ENCODE results near the gene CD86. TPM values are rescaled to one million over a fixed set of nuclear protein-coding genes. Genes with fewer than 3 reads are reported as not detected.

Gene CD86
- total RNA-seq, 1 experiment from 2014 or later: not detected

DNA sequence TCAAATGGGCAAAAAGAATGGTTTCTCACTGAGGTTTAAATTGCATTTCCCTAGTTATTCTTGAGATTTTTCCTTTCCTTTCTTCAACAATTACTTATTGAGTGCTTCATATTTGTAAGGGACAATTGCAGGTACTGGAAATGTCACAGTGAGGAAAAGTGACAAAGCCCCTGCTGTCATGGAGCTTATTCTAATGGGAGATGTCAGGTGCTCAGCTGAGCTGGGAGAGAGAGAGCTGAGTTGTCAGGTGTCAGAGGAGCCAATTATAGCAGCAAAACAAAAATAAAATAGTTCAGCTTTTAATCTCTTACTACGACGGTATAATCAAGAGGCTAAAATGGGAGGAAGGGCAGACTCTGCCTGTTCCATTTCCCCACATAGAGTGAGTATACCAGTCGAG, 42.0 kb downstream of the CD86 start:
- Histone ChIP-seq H3K36me3 (ENCODE audit: control insufficient read depth, insufficient read depth, low read length) (no peaks in the 10 kb centered on the region), H3K4me1 (ENCODE audit: control insufficient read depth, insufficient read depth, low read length) (no peaks in the 10 kb centered on the region), H3K4me3 (ENCODE audit: low read depth in 2 of 2, low read length in 2 of 2) (no peak overlapping the region), H3K27me3 (ENCODE audit: control insufficient read depth, insufficient read depth, low read length) (peaks cover 14% of the 10 kb centered on the region), H3K27ac (ENCODE audit: low read length) (no peak overlapping the region), H3K9me3 (ENCODE audit: control insufficient read depth, insufficient read depth, low read depth, low read length) (no peaks in the 10 kb centered on the region)
- no peak for DNase-seq (ENCODE audit: low read depth, low spot score)
- ATAC-seq: no peak
- in situ Hi-C loops (cut with HindIII; ENCODE audit: low pct_unique_long_range_greater_than_20kb, low sequenced_read_pairs): no loop called here
- intact Hi-C loops (cut with micrococcal nuclease; ENCODE audit: unreplicated experiment): loop anchor here (10.0 kb wide), 1 partner anchor 552 kb away; the partner anchor contains the start of gene POLQ
- TF ChIP-seq SIN3A (IDR thresholded peaks at IDR 0.05; ENCODE audit: borderline replicate concordance, insufficient read depth, low read depth, low read length): no peak
- ChIA-PET CTCF (no interaction called here), POLR2A (no interaction called here)
- BruUV-seq (replicated peaks): no TSS peak

DNA sequence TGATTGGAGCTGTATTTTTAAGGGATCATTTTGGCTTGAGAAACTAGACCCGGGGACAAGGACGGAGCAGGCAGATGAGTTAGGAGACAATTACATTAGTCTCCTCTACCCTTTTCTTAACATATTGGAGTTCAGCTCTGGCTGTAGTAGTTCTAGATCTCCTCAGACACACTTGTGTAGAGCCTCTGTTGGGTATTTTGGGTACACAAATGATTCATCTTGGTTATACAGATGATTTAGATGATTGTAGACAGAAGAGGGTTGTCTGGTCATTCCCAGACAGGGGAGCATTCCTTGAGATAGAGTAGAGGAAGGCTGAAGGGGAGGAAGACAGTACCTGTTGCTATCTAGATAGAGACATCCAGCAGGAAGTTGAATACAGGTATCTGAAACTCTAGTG, 43.4 kb downstream of the CD86 start:
- no peak overlapping the region for H3K4me3 ChIP-seq (ENCODE audit: low read depth in 2 of 2, low read length in 2 of 2)
- H3K9me3 ChIP-seq (ENCODE audit: control insufficient read depth, insufficient read depth, low read depth, low read length): no peaks in the 10 kb centered on the region
- ChIA-PET CTCF (no interaction called here), POLR2A (no interaction called here)
- BruUV-seq (replicated peaks): no TSS peak
- no peak overlapping the region for H3K27ac ChIP-seq (ENCODE audit: low read length)
- no peak for ATAC-seq
- intact Hi-C loops (cut with micrococcal nuclease; ENCODE audit: unreplicated experiment) (loop anchor here (10.0 kb wide), 1 partner anchor 554 kb away; the partner anchor contains the start of gene POLQ), in situ Hi-C loops (cut with HindIII; ENCODE audit: low pct_unique_long_range_greater_than_20kb, low sequenced_read_pairs) (no loop called here)
- H3K4me1 ChIP-seq (ENCODE audit: control insufficient read depth, insufficient read depth, low read length): no peaks in the 10 kb centered on the region
- TF ChIP-seq POLR2AphosphoS5 (IDR thresholded peaks at IDR 0.05; ENCODE audit: low read depth, low read length) (no peak), SIN3A (IDR thresholded peaks at IDR 0.05; ENCODE audit: borderline replicate concordance, insufficient read depth, low read depth, low read length) (no peak), TCF7L2 (IDR thresholded peaks at IDR 0.05; ENCODE audit: low read depth, low read length) (no peak)
- TF ChIP-seq, protein P1, sequence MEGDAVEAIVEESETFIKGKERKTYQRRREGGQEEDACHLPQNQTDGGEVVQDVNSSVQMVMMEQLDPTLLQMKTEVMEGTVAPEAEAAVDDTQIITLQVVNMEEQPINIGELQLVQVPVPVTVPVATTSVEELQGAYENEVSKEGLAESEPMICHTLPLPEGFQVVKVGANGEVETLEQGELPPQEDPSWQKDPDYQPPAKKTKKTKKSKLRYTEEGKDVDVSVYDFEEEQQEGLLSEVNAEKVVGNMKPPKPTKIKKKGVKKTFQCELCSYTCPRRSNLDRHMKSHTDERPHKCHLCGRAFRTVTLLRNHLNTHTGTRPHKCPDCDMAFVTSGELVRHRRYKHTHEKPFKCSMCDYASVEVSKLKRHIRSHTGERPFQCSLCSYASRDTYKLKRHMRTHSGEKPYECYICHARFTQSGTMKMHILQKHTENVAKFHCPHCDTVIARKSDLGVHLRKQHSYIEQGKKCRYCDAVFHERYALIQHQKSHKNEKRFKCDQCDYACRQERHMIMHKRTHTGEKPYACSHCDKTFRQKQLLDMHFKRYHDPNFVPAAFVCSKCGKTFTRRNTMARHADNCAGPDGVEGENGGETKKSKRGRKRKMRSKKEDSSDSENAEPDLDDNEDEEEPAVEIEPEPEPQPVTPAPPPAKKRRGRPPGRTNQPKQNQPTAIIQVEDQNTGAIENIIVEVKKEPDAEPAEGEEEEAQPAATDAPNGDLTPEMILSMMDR (IDR thresholded peaks at IDR 0.05): no peak
- TF ChIP-seq, protein P2, sequence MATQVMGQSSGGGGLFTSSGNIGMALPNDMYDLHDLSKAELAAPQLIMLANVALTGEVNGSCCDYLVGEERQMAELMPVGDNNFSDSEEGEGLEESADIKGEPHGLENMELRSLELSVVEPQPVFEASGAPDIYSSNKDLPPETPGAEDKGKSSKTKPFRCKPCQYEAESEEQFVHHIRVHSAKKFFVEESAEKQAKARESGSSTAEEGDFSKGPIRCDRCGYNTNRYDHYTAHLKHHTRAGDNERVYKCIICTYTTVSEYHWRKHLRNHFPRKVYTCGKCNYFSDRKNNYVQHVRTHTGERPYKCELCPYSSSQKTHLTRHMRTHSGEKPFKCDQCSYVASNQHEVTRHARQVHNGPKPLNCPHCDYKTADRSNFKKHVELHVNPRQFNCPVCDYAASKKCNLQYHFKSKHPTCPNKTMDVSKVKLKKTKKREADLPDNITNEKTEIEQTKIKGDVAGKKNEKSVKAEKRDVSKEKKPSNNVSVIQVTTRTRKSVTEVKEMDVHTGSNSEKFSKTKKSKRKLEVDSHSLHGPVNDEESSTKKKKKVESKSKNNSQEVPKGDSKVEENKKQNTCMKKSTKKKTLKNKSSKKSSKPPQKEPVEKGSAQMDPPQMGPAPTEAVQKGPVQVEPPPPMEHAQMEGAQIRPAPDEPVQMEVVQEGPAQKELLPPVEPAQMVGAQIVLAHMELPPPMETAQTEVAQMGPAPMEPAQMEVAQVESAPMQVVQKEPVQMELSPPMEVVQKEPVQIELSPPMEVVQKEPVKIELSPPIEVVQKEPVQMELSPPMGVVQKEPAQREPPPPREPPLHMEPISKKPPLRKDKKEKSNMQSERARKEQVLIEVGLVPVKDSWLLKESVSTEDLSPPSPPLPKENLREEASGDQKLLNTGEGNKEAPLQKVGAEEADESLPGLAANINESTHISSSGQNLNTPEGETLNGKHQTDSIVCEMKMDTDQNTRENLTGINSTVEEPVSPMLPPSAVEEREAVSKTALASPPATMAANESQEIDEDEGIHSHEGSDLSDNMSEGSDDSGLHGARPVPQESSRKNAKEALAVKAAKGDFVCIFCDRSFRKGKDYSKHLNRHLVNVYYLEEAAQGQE (IDR thresholded peaks at IDR 0.05; ENCODE audit: insufficient read depth in 1 of 2, low read depth in 2 of 2, low read length in 1 of 2): no peak
- DNase-seq (ENCODE audit: low read depth, low spot score): no peak
- H3K27me3 ChIP-seq (ENCODE audit: control insufficient read depth, insufficient read depth, low read length): peaks cover 14% of the 10 kb centered on the region
- no peaks in the 10 kb centered on the region for H3K36me3 ChIP-seq (ENCODE audit: control insufficient read depth, insufficient read depth, low read length)

DNA sequence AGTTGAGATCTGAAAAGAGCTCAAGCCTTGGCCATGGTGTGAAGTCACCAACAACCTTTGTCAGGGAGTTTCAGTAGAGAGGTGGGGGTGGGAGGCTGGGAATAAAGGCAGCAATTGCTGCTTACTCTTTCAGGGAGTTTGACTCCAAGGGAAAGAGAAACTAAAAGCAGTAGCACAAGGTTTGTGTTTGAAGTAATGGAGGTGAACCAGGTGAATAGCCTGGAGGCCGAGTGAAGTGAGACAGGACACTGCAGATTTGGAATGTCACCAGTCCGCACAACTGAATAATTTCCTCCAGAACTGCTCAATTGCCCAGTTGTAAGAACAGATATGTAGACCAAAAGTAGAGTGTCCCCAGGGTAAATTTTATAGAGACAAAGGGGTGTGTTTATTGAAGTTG, 44.1 kb downstream of the CD86 start:
- Histone ChIP-seq H3K36me3 (ENCODE audit: control insufficient read depth, insufficient read depth, low read length) (no peaks in the 10 kb centered on the region), H3K4me3 (ENCODE audit: low read depth in 2 of 2, low read length in 2 of 2) (no peak overlapping the region), H3K27ac (ENCODE audit: low read length) (no peak overlapping the region), H3K4me1 (ENCODE audit: control insufficient read depth, insufficient read depth, low read length) (no peaks in the 10 kb centered on the region), H3K9me3 (ENCODE audit: control insufficient read depth, insufficient read depth, low read depth, low read length) (no peaks in the 10 kb centered on the region), H3K27me3 (ENCODE audit: control insufficient read depth, insufficient read depth, low read length) (peaks cover 14% of the 10 kb centered on the region)
- in situ Hi-C loops (cut with HindIII; ENCODE audit: low pct_unique_long_range_greater_than_20kb, low sequenced_read_pairs): no loop called here
- no TSS peak for BruUV-seq (replicated peaks)
- ATAC-seq (no peak), DNase-seq (ENCODE audit: low read depth, low spot score) (no peak)
- POLR2A ChIA-PET: no interaction called here
- TF ChIP-seq, protein P1 (IDR thresholded peaks at IDR 0.05): no peak
- no peak for TF ChIP-seq SIN3A (IDR thresholded peaks at IDR 0.05; ENCODE audit: borderline replicate concordance, insufficient read depth, low read depth, low read length)
- TF ChIP-seq, protein P2 (IDR thresholded peaks at IDR 0.05; ENCODE audit: insufficient read depth in 1 of 2, low read depth in 2 of 2, low read length in 1 of 2): no peak
- TF ChIP-seq TCF7L2 (IDR thresholded peaks at IDR 0.05; ENCODE audit: low read depth, low read length): no peak
- no peak for TF ChIP-seq POLR2AphosphoS5 (IDR thresholded peaks at IDR 0.05; ENCODE audit: low read depth, low read length)
- intact Hi-C loops (cut with micrococcal nuclease; ENCODE audit: unreplicated experiment): loop anchor here (10.0 kb wide), 1 partner anchor 554 kb away; the partner anchor contains the start of gene POLQ
- CTCF ChIA-PET: no interaction called here
